DMS153 (cell line): ENCODE results near the gene PUM1.

Experiments used
- DNase-seq: peaks from one replicate; lab custom pipeline; 2025; lab: John Stamatoyannopoulos, UW

The PUM1 gene

GRCh38 chr1:30929135-30929889 is 136.2 kb downstream of the PUM1 start:
- DNase-seq, result no peak

GRCh38 chr1:30928789-30929134 is 136.8 kb downstream of the PUM1 start:
- no peak for DNase-seq

- no peak for DNase-seq
Measured at GRCh38 chr1:30928171-30928570, 137.3 kb downstream of the PUM1 start.

- DNase-seq, result no peak
Measured at GRCh38 chr1:30927448-30927847, 138.1 kb downstream of the PUM1 start.

GRCh38 chr1:30923597-30923996 is 141.9 kb downstream of the PUM1 start:
- no peak for DNase-seq

- no peak for DNase-seq
Measured at GRCh38 chr1:30920827-30921226, 144.7 kb downstream of the PUM1 start.

GRCh38 chr1:30919025-30919881 is 146.3 kb downstream of the PUM1 start:
- peak; percentile 11 for DNase-seq

- DNase-seq, result no peak
Measured at GRCh38 chr1:30916296-30916695, 149.2 kb downstream of the PUM1 start.

GRCh38 chr1:30915491-30916230 is 149.9 kb downstream of the PUM1 start:
- DNase-seq, result no peak

- DNase-seq, result no peak
Measured at GRCh38 chr1:30914931-30915330, 150.6 kb downstream of the PUM1 start.

GRCh38 chr1:30914587-30914922 is 151.0 kb downstream of the PUM1 start:
- DNase-seq, result no peak

GRCh38 chr1:30912913-30913652 is 152.4 kb downstream of the PUM1 start:
- DNase-seq, result no peak

GRCh38 chr1:30912224-30912623 is 153.3 kb downstream of the PUM1 start:
- DNase-seq, result no peak

GRCh38 chr1:30911059-30911954 is 154.2 kb downstream of the PUM1 start:
- DNase-seq, result peak; percentile 87

GRCh38 chr1:30909365-30910068 is 156.0 kb downstream of the PUM1 start:
- DNase-seq, result peak; percentile 41

GRCh38 chr1:30908696-30909364 is 156.7 kb downstream of the PUM1 start, which contains the start of gene SDC3:
TSS of gene SDC3 (minus strand) at chr1:30908758. CDS start at chr1:30908586, 172 bp downstream.
- no peak for DNase-seq

GRCh38 chr1:30908316-30908695 is 157.2 kb downstream of the PUM1 start:
- no peak for DNase-seq

GRCh38 chr1:30907481-30908315 is 157.8 kb downstream of the PUM1 start:
- no peak for DNase-seq
